ENCODE measurements around the gene SORCS1. TPM values are rescaled to one million over a fixed set of nuclear protein-coding genes. Genes with fewer than 3 reads are reported as not detected.

Gene SORCS1
- total RNA-seq, 2 experiments from 2014 or later: not detected

DNA sequence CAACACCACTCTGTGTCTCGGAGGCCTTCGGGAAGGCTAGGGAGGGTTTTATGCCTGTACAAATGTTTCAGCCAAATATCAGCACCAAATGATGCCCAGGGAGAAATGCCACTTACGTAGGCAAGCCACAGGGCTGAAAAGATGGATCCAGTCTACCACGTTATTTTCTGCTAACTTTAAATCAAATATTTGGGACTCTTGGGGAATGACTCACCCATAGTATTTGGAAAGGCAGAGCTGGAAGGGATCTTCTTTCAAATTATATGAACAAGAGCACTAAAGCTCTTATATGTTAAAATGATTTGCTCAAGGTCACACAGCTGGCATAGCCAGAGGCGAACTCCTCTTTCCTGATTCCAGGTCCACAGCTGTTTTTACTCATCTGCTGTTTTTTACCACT, 591.4 kb downstream of the SORCS1 start:
- intact Hi-C loops (cut with micrococcal nuclease): no loop called here
- H3K36me3 Mint-ChIP-seq (ENCODE audit: low read depth): no peaks in the 10 kb centered on the region

DNA sequence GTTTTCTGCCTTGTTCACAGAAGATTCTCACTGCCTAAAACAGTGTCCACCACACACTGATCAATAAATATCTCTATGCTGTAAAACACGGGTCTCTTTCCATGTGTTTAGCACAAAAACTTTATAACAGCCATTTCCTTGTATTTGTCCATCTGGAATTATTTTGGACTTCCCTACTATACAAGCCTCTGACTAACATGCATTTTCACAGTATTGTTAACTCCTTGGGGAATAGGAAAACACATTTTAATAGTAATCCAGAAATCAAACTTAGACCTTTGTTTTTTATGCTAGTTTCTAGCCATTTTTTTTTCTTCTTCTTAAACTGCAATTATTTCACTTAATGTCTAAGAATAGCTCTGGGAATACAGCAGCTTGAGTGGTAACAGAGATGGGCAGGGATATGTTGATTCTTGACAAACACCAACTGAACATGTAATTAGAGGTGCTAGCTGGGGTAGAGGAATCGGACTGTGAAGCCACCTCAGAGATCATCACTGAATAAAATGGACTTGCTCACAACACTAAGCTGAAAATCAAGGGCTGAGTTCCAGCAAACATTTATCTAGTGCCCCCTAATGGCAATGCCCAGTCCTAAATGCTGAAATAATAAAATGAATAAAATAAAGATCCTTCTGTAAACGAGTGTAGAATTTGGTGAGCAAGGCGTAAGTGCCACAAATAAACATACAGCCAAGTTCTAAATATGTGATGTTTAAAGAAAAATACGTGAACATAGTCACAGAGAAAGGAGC, 593.1 kb downstream of the SORCS1 start:
- ATAC-seq (no peak), DNase-seq (no peak)
- TF ChIP-seq, protein P1, sequence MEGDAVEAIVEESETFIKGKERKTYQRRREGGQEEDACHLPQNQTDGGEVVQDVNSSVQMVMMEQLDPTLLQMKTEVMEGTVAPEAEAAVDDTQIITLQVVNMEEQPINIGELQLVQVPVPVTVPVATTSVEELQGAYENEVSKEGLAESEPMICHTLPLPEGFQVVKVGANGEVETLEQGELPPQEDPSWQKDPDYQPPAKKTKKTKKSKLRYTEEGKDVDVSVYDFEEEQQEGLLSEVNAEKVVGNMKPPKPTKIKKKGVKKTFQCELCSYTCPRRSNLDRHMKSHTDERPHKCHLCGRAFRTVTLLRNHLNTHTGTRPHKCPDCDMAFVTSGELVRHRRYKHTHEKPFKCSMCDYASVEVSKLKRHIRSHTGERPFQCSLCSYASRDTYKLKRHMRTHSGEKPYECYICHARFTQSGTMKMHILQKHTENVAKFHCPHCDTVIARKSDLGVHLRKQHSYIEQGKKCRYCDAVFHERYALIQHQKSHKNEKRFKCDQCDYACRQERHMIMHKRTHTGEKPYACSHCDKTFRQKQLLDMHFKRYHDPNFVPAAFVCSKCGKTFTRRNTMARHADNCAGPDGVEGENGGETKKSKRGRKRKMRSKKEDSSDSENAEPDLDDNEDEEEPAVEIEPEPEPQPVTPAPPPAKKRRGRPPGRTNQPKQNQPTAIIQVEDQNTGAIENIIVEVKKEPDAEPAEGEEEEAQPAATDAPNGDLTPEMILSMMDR (IDR thresholded peaks at IDR 0.05): no peak
- no peak overlapping the region for H3K4me3 Mint-ChIP-seq
- peaks cover 2% of the 10 kb centered on the region for H3K27me3 Mint-ChIP-seq
- intact Hi-C loops (cut with micrococcal nuclease): no loop called here
- no peaks in the 10 kb centered on the region for H3K4me1 Mint-ChIP-seq (ENCODE audit: low read depth)
- ChIA-PET POLR2A (no interaction called here), CTCF (no interaction called here)
- no peaks in the 10 kb centered on the region for H3K36me3 Mint-ChIP-seq (ENCODE audit: low read depth)
- no peak overlapping the region for H3K27ac Mint-ChIP-seq
- no peaks in the 10 kb centered on the region for H3K9me3 Mint-ChIP-seq

More for the DNA sequence above, 591.4 kb downstream of the SORCS1 start:
- Mint-ChIP-seq H3K27ac (no peak overlapping the region), H3K4me3 (no peak overlapping the region), H3K4me1 (ENCODE audit: low read depth) (no peaks in the 10 kb centered on the region), H3K9me3 (no peaks in the 10 kb centered on the region), H3K27me3 (peaks cover 5% of the 10 kb centered on the region)
- ChIA-PET CTCF (no interaction called here), POLR2A (no interaction called here)
- TF ChIP-seq, protein P1 (IDR thresholded peaks at IDR 0.05): no peak
- no peak for DNase-seq
- ATAC-seq: no peak

DNA sequence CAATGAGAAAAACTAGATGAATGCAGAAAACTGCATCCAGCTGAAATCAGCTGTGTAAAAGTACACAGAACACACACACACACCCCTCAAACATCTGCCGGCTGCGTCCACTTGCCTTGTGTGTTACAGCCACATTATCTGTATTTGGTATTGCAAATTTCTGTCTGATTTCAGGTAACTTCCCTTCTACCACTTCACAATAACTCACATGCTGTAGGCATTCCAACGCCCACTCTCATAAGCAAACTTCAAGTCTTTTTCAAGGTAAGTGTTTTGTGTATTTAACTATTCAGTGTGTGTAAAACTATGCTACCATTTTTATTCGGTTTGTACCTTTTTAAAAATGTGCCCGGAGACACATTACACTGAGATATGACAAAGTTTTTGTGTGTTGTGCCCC, 594.2 kb downstream of the SORCS1 start:
- Mint-ChIP-seq H3K4me1 (ENCODE audit: low read depth) (no peaks in the 10 kb centered on the region), H3K27me3 (peaks cover 2% of the 10 kb centered on the region), H3K9me3 (no peaks in the 10 kb centered on the region), H3K36me3 (ENCODE audit: low read depth) (no peaks in the 10 kb centered on the region), H3K4me3 (no peak overlapping the region), H3K27ac (no peak overlapping the region)
- ChIA-PET POLR2A (no interaction called here), CTCF (no interaction called here)
- intact Hi-C loops (cut with micrococcal nuclease): no loop called here
- no peak for ATAC-seq
- DNase-seq: no peak
- TF ChIP-seq, protein P1 (IDR thresholded peaks at IDR 0.05): no peak

DNA sequence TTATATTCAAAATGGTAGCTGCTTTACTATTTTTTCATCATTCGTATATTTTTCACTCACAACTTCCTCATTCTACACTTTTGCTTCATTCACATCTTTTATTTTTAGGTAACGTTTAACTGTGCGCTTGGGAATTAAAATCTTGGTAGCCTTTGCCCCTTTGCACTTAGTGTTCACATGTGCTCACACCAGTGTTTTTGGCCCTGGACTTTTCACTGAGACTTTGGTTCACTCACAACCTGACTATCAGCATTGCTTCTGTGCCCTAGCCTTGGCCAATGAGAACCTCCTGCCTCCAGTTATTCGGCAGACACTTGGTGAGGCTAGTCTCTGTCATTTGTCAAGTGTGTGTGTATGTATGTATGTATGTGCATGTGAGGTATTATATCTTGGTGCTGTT, 596.9 kb downstream of the SORCS1 start:
- DNase-seq: no peak
- Mint-ChIP-seq H3K36me3 (ENCODE audit: low read depth) (no peaks in the 10 kb centered on the region), H3K4me1 (ENCODE audit: low read depth) (no peaks in the 10 kb centered on the region), H3K27me3 (no peaks in the 10 kb centered on the region), H3K9me3 (no peaks in the 10 kb centered on the region), H3K4me3 (no peak overlapping the region), H3K27ac (no peak overlapping the region)
- POLR2A ChIA-PET: no interaction called here
- CTCF ChIA-PET: no interaction called here
- TF ChIP-seq, protein P1 (IDR thresholded peaks at IDR 0.05): no peak
- ATAC-seq: no peak
- intact Hi-C loops (cut with micrococcal nuclease): no loop called here

DNA sequence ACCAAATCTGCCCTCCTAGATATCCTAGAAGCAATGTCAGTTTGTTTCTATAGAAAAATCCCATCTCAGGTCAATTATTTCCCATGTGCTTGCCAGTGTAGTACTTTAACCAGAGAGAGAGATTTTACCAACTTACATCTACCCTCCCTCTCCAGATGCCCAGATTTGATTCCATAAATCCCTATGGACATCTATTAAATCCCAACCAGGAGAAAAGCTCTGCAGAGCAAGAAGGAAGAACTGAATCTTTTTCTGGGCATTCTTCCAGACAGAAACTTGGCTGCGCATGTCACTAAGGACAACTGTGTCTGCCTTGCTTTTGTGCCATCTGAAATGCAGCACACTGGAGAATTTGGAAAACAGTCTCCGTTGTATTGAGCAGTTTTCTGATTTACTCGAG, 597.6 kb downstream of the SORCS1 start:
- CTCF ChIA-PET: no interaction called here
- Mint-ChIP-seq H3K9me3 (no peaks in the 10 kb centered on the region), H3K36me3 (ENCODE audit: low read depth) (no peaks in the 10 kb centered on the region), H3K4me1 (ENCODE audit: low read depth) (no peaks in the 10 kb centered on the region), H3K27me3 (no peaks in the 10 kb centered on the region), H3K27ac (no peak overlapping the region), H3K4me3 (no peak overlapping the region)
- POLR2A ChIA-PET: no interaction called here
- TF ChIP-seq, protein P1 (IDR thresholded peaks at IDR 0.05): no peak
- intact Hi-C loops (cut with micrococcal nuclease): no loop called here
- ATAC-seq (no peak), DNase-seq (no peak)

Measured in activated CD8-positive, alpha-beta T cell treated with anti-CD3 and anti-CD28 coated beads for 36 hours (primary cell).